Measurements from ENCODE around the gene DUOX2. TPM values are rescaled to one million over a fixed set of nuclear protein-coding genes. Genes with fewer than 3 reads are reported as not detected.

DUOX2 gene
- total RNA-seq, 1 donor from 2014 or later: not detected

DNA sequence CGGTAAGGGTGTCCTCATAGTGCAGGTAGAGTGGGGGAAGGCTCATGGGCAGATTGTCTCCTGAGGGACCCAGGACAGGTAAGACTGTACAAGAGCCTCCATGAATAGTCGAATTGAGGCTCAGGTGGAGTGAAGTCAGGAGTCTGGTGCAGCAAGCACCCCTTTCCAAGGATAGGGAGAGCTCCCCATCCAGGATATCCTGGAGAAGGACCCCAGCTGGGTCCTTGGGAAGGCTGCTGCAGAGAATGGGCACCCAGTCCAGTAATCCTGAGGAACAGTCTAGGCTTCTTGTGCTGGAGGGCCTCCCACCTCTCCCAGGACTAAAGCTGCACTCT lies 746 bp upstream of the DUOX2 start:
- H3K4me3 ChIP-seq (ENCODE audit: low read depth, low read length): no peak overlapping the region
- TF ChIP-seq, protein P1, sequence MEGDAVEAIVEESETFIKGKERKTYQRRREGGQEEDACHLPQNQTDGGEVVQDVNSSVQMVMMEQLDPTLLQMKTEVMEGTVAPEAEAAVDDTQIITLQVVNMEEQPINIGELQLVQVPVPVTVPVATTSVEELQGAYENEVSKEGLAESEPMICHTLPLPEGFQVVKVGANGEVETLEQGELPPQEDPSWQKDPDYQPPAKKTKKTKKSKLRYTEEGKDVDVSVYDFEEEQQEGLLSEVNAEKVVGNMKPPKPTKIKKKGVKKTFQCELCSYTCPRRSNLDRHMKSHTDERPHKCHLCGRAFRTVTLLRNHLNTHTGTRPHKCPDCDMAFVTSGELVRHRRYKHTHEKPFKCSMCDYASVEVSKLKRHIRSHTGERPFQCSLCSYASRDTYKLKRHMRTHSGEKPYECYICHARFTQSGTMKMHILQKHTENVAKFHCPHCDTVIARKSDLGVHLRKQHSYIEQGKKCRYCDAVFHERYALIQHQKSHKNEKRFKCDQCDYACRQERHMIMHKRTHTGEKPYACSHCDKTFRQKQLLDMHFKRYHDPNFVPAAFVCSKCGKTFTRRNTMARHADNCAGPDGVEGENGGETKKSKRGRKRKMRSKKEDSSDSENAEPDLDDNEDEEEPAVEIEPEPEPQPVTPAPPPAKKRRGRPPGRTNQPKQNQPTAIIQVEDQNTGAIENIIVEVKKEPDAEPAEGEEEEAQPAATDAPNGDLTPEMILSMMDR (conservative IDR thresholded peaks at IDR 0.05; ENCODE audit: low read depth, low read length): no peak
- DNase-seq (ENCODE audit: low read depth): no peak

DNA sequence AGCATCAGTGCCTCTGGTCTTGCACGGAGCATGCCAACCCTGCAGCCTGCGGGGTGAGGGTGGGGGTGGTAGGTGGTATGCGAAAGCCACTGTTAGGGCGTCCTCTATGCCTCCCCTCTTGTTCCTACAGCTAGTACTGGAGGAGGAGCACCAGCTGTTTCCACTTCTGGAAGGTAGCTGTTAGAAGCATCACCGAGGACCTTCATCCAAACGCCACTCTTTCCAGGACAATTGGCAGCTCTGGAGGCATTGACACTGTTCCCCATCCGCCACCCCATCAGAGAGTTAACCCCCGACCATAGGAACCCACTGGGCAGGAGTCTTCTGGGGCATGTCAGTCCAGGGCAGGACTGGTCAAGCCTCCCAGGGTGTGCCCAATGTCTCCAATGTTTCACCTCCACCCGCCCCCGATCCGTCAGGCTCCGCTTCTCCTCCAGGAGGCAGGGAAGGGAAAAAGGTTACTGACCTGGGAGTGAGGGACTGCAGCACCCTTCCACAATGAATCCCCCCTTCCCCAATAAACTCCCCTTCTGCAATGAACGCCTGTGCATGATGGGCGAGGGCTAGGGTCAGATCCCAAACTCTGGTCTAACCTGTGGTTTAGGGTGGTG lies 487 bp downstream of the DUOX2 start:
- TF ChIP-seq, protein P1 (conservative IDR thresholded peaks at IDR 0.05; ENCODE audit: low read depth, low read length): no peak
- no peak overlapping the region for H3K4me3 ChIP-seq (ENCODE audit: low read depth, low read length)
- DNase-seq (ENCODE audit: low read depth): no peak

DNA sequence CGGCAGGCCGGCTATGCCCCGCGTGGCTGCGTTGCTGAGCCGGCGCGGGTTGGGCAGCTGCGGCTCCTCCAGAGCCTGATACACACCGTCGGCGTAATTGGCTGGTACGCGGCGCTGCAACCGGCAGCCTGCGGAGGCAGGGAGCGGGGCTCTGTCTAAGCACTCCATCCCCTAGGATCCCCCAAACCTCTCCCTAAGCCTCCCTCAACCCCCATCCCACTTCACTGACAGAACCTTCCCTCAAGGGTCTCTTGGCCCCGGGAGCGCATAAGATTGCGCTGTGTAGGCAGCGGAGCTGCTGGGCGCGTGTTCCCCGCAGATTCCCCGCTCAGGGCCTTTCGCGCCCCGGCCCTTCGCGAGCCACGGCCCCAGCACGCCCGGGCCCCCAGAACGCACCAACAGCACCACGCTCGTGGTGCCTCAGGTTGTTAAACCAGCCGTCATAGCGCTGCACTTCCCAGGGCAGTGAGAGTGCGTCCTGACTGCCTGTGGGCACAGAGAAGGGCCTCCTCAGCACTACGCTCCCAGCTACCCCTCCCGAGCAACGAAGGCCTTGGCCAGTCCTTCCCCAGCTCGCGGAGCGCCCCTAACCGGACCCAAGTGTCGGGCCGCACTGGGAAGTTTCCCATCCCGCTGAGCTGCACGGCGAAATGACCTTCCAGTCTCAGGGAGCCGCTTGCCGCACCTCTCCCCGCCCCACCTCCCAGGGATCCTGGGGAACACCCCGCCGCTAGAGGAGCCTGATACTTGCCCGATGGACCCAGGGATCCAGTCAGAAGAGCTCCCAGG lies 1.2 kb downstream of the DUOX2 start:
- no peak overlapping the region for H3K4me3 ChIP-seq (ENCODE audit: low read depth, low read length)
- DNase-seq (ENCODE audit: low read depth): no peak
- TF ChIP-seq, protein P1 (conservative IDR thresholded peaks at IDR 0.05; ENCODE audit: low read depth, low read length): no peak

DNA sequence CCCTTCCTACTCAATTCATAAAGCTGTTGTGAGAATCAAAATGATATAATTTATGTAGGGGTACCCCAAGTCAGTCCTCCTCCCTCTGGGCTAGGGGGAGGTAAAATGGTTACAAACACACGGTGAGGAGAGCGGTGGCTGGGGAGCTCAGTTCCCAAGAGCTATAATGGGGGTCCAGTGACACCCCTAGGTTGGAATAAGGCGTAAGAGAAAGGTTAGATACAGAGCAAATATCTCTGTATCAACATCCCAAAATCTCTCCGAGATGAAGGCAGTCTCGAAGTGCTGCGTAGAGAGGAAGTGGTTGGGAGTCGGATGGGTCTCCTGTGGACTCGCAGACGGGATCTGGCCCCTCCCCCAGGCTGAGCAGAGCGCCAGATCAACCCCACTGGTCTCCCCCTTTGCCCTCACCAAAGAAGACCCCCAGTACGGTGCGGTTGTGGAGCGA lies 1.8 kb downstream of the DUOX2 start:
- no peak for DNase-seq (ENCODE audit: low read depth)
- TF ChIP-seq, protein P1 (conservative IDR thresholded peaks at IDR 0.05; ENCODE audit: low read depth, low read length): no peak
- no peak overlapping the region for H3K4me3 ChIP-seq (ENCODE audit: low read depth, low read length)

DNA sequence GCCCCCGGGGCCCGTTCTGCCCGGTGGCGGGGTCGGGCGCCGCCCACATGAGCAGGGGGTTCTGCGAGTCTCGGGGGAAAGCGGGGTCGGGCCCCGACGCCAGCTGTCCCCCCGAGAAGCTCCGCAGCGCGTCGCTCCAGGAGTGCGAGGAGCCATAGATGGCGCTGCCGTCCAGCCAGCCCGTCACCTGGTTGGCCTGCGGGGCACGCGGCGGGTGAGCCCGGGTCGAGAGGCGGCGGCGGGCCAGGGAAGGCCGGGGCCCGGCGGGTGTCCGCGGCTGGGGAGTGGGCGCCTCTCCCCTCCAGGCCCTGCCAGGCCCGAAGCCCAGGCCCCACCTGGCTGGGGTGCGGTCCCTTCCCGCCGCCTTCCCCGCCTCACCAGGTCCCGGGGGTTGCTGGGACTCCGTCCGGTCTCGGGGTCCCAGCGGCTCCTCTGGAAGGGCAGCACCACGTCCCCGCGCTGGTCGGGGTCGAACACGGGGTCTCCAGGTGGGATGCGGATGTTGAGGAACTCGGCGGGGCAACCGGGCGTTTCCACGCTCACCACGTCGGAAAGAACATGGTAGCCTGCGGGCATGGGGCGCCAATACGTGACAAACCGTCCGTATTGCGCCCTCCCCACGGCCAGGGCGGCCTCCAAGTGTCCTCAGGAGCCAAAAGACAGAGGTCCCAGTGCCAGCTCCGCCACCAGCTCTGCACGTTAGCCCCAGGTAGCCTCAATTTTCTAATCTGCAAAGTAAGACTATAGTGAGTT lies 2.4 kb downstream of the DUOX2 start:
- no peak for DNase-seq (ENCODE audit: low read depth)
- TF ChIP-seq, protein P1 (conservative IDR thresholded peaks at IDR 0.05; ENCODE audit: low read depth, low read length): no peak
- H3K4me3 ChIP-seq (ENCODE audit: low read depth, low read length): no peak overlapping the region

DNA sequence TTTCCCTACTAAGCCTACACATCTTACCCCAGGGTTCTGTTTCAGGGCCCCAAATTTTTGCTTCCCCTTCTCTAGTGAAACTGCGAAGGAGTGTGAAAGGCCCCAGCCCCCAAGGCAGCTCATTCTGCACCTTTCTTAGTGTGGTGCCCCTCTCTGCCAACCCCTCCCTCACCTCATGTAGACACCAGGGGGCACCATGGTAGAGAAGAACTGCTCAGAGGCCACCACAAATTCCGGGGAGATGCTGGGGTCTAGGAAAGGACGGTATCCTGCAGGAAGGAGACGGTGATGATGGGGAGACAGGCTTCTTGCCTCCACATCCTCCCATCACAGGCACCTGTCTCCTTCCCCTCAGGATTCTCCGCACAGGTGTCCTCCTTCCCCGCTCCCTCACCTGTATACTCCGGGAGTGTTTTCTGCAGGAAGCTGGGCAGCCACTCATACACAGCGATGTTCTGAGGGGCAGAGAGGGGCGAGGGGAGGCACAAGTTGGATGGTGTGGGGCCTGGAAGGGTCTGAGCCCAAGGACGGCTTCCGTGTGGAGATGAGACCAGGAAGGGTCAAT lies 3.6 kb downstream of the DUOX2 start:
- TF ChIP-seq, protein P1 (conservative IDR thresholded peaks at IDR 0.05; ENCODE audit: low read depth, low read length): peak; percentile 28

More for the DNA sequence above, 3.6 kb downstream of the DUOX2 start:
- H3K4me3 ChIP-seq (ENCODE audit: low read depth, low read length): no peak overlapping the region
- DNase-seq (ENCODE audit: low read depth): no peak
